Choroid plexus epithelial cell (primary cell): Measurements from ENCODE around the gene TPST2.

Experiments used
- DNase-seq: peaks from one replicate; pipeline ENCODE4 v3.0.0-alpha.2; 2010; ENCODE audit warnings: low read depth
- H3K4me3 ChIP-seq: 2 replicates; pipeline ENCODE4 v1.5.1; 2011; ENCODE audit warnings: low read depth, mild to moderate bottlenecking, control low read depth, low read length, moderate library complexity
- CTCF ChIP-seq: conservative IDR thresholded peaks from 2 replicates; pipeline ENCODE4 v1.5.1; 2011; ENCODE audit warnings: low read depth, mild to moderate bottlenecking, control low read depth, inconsistent platforms, low read length, moderate library complexity

Gene TPST2

GRCh38 chr22:26527574-26528465 is 62.1 kb downstream of the TPST2 start:
- H3K4me3 ChIP-seq = no peak overlapping the region
- no peak for TF ChIP-seq CTCF
- no peak for DNase-seq

- TF ChIP-seq CTCF = no peak
- no peak for DNase-seq
- no peak overlapping the region for H3K4me3 ChIP-seq
Observed at GRCh38 chr22:26527167-26527566, 62.8 kb downstream of the TPST2 start.

- no peak for DNase-seq
- no peak for TF ChIP-seq CTCF
- no peak overlapping the region for H3K4me3 ChIP-seq
Observed at GRCh38 chr22:26525946-26526564, 63.9 kb downstream of the TPST2 start.

- no peak for TF ChIP-seq CTCF
- DNase-seq = no peak
- no peak overlapping the region for H3K4me3 ChIP-seq
Observed at GRCh38 chr22:26524870-26525269, 65.1 kb downstream of the TPST2 start.

- DNase-seq = no peak
- TF ChIP-seq CTCF = no peak
- no peak overlapping the region for H3K4me3 ChIP-seq
Observed at GRCh38 chr22:26522592-26522991, 67.3 kb downstream of the TPST2 start.

- TF ChIP-seq CTCF = no peak
- no peak for DNase-seq
- H3K4me3 ChIP-seq = no peak overlapping the region
Observed at GRCh38 chr22:26522012-26522411, 67.9 kb downstream of the TPST2 start.
